ENCODE measurements around the gene ONECUT3. TPM values are rescaled to one million over a fixed set of nuclear protein-coding genes. Genes with fewer than 3 reads are reported as not detected.
A peak's percentile ranks its signal among the peaks of the same experiment; 100 is the strongest.

Gene ONECUT3
- total RNA-seq, 2 experiments from 2014 or later = not detected

DNA sequence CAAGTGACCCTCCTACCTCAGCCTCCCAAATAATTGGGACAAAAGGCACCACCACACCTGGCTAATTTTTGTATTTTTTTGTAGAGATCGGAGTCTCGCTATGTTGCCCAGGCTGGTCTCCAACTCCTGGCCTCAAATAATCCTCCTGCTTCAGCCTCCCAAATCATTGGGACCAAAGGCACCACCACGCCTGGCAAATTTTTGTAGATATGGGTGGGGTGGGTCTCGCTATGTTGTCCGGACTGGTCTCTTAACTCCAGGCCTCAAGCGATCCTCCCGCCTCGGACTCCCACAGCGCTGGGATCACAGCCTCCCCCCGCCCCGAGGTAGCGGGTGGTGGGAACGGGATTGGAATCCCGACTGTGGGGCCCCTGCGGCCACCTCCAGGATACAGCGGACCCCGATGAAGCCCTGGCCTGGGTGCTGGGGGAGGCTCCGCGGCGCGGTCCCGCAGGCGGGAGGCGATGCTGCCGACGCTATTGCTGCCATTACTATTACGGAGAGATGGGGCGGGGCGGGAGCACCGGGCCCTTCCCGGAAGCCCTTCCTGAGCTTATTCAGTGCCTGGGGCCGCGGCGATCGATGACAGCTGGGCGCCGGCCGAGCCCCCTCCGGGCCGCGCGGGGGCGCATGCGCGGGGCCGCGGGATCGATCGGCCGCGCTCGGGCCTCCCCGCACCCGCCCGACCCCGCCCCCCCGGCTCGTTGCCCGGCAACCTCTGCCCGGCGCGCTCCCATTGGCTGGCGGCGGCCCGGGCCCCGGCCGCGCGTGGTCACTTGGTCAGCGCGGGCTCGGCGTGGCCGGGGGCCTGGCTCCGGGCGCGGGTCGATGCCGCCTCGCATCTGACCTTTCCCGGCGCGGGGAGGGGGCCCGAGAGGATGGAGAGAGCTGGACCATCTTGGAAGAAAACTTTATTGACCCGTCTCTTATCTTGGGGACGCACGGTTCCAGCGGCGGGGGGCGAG is 27.9 kb upstream of the ONECUT3 start:
- H3K27me3 Mint-ChIP-seq = peaks cover 34% of the 10 kb centered on the region
- no peaks in the 10 kb centered on the region for H3K36me3 Mint-ChIP-seq (ENCODE audit: low read depth)
- H3K27ac Mint-ChIP-seq = no peak overlapping the region
- H3K4me1 Mint-ChIP-seq = peaks cover 5% of the 10 kb centered on the region
- H3K4me3 Mint-ChIP-seq = peak overlapping the region; percentile 9
- no peaks in the 10 kb centered on the region for H3K9me3 Mint-ChIP-seq
- peak; percentile 59 for DNase-seq
- ChIA-PET POLR2A (no interaction called here), CTCF (no interaction called here)

DNA sequence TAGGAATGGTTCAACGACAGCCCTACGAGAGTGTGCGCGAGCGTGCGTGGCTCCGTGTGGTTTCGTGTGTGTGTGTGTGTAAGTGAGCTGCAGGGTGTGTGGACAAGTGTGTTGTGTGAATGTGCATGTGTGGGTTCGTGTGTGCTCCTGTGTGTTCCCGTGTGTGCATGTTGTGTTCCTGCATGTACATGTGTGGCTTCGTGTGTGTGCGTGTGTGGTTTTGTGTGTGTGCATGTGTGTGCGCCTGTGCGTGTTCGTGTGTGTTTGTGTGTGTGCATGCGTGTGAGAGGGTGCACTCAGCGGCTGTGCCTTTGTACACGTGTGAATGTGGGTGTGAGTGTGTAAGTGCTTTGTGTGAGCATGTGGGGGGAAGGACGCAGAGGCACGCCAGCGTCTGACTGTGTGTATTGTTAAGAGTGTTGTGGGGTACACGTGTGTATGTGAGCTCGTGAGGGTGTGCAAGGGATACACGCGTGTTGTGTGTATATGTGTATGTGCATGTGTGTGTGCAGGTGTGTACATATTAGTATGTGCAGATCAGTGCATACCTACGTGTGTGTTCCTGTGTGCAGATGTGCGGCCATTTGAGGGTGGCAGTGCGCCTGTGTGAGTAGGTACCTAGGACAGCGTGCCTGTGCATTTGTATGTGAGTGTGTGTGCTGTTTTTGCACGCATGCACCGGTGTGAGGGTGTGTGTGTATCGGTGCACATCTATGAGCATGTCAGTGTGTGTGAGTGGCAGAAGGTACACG is 24.3 kb upstream of the ONECUT3 start:
- Mint-ChIP-seq H3K27ac (no peak overlapping the region), H3K9me3 (no peaks in the 10 kb centered on the region), H3K4me1 (peaks cover 5% of the 10 kb centered on the region), H3K27me3 (peaks cover 29% of the 10 kb centered on the region), H3K36me3 (ENCODE audit: low read depth) (no peaks in the 10 kb centered on the region), H3K4me3 (no peak overlapping the region)
- no peak for DNase-seq
- POLR2A ChIA-PET = no interaction called here
- CTCF ChIA-PET = no interaction called here

GRCh38 chr19:1729568-1729925 is 23.8 kb upstream of the ONECUT3 start:
- H3K9me3 Mint-ChIP-seq = no peaks in the 10 kb centered on the region
- peaks cover 32% of the 10 kb centered on the region for H3K27me3 Mint-ChIP-seq
- DNase-seq = no peak
- ChIA-PET CTCF (no interaction called here), POLR2A (no interaction called here)
- no peaks in the 10 kb centered on the region for H3K36me3 Mint-ChIP-seq (ENCODE audit: low read depth)
- peaks cover 5% of the 10 kb centered on the region for H3K4me1 Mint-ChIP-seq
- no peak overlapping the region for H3K4me3 Mint-ChIP-seq
- no peak overlapping the region for H3K27ac Mint-ChIP-seq

DNA sequence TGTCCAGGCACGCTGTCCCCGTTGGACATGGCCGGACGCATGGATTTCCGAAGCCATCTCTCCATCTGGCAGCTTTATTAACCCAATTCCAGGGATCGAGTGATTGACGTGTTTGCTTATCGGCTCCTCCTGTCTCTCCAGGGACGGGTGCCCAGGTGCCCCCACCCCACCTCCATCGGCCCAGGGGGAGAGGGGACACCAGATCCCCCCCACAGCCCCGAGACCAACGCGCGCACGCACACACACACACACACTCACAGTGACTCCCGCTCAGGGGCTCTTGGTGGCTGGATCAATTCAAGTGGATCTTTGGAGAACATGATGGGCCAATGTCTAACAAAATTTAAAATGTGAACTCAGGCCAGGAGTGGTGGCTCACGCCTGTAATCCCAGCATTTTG is 23.1 kb upstream of the ONECUT3 start:
- ChIA-PET CTCF (no interaction called here), POLR2A (no interaction called here)
- H3K27me3 Mint-ChIP-seq = peaks cover 30% of the 10 kb centered on the region
- H3K9me3 Mint-ChIP-seq = no peaks in the 10 kb centered on the region
- H3K36me3 Mint-ChIP-seq (ENCODE audit: low read depth) = no peaks in the 10 kb centered on the region
- H3K4me1 Mint-ChIP-seq = peaks cover 4% of the 10 kb centered on the region
- DNase-seq = no peak
- H3K27ac Mint-ChIP-seq = no peak overlapping the region
- no peak overlapping the region for H3K4me3 Mint-ChIP-seq

DNA sequence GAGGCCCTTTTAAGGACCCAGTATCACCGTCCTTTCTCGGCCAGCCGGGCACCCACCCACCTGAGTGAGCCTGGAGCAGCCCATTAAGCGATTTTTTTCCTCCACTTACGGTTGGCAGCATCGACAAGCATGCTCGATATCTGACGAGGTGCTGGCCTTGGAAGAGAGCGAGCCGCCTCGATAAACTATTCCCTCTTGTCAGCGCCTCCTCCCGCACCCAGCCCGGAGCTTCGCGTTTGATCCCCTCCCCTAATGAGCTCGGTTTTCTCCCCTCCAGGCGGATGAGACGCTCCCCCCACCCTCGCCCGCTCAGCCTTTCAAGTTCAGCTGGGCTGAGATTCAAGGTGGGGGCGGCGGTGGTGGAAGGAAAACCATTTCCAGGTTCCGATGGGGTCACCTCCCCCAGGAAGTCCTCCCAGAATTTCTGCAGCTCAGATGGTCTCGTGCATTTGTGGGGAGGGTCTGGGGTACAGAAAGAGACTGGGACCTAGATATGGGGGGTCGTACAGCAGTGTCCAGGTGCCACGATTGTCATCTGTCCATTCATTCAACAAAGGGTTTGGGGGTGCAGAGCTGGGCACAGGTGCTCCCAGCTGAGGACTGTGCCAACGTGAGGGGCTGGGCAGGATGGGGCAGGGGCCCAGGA is 18.9 kb upstream of the ONECUT3 start:
- DNase-seq = no peak
- ChIA-PET POLR2A (no interaction called here), CTCF (no interaction called here)
- Mint-ChIP-seq H3K27ac (no peak overlapping the region), H3K4me1 (no peaks in the 10 kb centered on the region), H3K9me3 (no peaks in the 10 kb centered on the region), H3K4me3 (no peak overlapping the region), H3K27me3 (peaks cover 20% of the 10 kb centered on the region), H3K36me3 (ENCODE audit: low read depth) (no peaks in the 10 kb centered on the region)

DNA sequence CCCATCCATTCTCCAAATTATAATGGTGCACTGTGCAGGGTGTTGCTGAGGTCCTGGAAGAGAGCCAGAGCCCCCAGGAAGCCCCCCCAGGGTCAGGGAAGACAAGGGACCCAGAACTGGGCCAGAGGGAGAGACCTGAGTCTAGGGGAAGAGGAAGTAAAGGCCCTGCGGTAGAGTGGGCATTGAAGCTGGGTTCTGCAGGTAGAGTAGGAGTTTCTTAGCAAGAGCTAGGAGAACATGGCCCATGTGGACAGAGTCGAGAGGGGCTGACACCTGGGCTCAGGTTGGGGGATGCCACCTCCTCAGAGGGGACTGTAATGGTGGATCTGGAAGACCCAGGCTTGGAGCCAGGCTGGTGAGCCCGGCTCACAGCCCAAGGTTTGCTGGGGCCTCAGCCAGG is 17.0 kb upstream of the ONECUT3 start:
- Mint-ChIP-seq H3K4me3 (no peak overlapping the region), H3K27ac (no peak overlapping the region), H3K9me3 (no peaks in the 10 kb centered on the region), H3K36me3 (ENCODE audit: low read depth) (no peaks in the 10 kb centered on the region), H3K4me1 (no peaks in the 10 kb centered on the region), H3K27me3 (peaks cover 24% of the 10 kb centered on the region)
- POLR2A ChIA-PET = no interaction called here
- CTCF ChIA-PET = no interaction called here
- DNase-seq = no peak

DNA sequence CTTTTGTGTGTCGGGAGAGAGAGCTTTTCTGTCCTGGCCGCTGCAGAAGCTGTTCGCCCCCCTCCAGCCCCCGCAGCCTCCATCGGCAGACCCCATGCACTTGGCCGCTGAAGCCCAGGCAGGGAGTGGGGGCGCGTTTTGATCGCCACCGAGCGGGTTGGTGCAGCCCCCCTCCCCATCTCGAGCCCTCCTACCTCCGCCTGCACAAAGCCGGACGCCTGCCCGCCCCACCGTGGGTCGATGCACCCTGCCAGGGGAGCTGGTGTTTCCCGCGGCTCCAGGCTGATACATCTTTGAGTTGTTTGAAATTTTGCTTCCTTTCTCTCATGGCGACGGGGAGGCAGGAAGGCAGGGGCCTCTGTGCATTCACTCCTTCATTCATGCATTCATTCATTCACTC is 16.4 kb upstream of the ONECUT3 start:
- H3K27ac Mint-ChIP-seq = no peak overlapping the region
- CTCF ChIA-PET = no interaction called here
- no peaks in the 10 kb centered on the region for H3K9me3 Mint-ChIP-seq
- DNase-seq = no peak
- no peaks in the 10 kb centered on the region for H3K4me1 Mint-ChIP-seq
- no peaks in the 10 kb centered on the region for H3K36me3 Mint-ChIP-seq (ENCODE audit: low read depth)
- H3K27me3 Mint-ChIP-seq = peaks cover 22% of the 10 kb centered on the region
- no peak overlapping the region for H3K4me3 Mint-ChIP-seq
- POLR2A ChIA-PET = no interaction called here

DNA sequence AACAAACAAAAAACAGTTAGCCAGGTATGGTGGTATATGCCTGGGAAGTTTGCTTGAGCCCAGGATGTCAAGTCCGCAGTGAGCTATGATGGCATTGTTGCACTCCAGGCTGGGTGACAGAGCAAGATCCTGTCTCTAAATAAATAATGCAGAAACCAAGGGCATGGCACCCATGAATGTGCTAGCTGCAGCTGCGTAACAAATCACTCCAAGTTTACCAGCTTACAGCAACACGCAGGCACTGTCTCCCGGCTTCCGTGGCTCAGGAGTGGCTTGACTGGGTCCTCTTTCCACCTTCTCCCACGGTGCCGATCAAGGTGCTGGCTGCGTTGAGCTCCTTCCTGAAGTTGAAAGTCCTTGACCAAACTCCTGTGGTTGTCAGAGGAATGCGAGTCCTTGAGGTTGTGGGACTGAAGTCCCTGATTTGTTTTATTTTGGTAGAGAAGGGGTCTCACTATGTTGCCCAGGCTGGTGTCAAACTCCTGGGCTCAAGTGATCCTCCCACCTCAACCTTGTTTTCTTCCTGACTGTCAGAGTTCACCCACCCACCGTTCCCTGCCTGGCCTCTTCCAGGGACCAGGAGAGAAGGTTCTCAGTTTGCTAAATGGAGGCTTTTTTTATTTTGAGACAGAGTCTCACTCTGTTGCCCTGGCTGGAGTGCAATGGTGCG is 13.2 kb upstream of the ONECUT3 start:
- Mint-ChIP-seq H3K9me3 (no peaks in the 10 kb centered on the region), H3K4me1 (no peaks in the 10 kb centered on the region), H3K27me3 (peaks cover 10% of the 10 kb centered on the region), H3K36me3 (ENCODE audit: low read depth) (no peaks in the 10 kb centered on the region), H3K27ac (no peak overlapping the region), H3K4me3 (no peak overlapping the region)
- POLR2A ChIA-PET = interaction anchor here (1.0 kb wide), 1 partner anchor 14 kb away, joined by 3 read pairs; no protein-coding TSS in a partner anchor
- DNase-seq = no peak
- CTCF ChIA-PET = no interaction called here

GRCh38 chr19:1742989-1743696 is 10.2 kb upstream of the ONECUT3 start:
- H3K9me3 Mint-ChIP-seq = no peaks in the 10 kb centered on the region
- H3K4me3 Mint-ChIP-seq = no peak overlapping the region
- CTCF ChIA-PET = no interaction called here
- peaks cover 16% of the 10 kb centered on the region for H3K4me1 Mint-ChIP-seq
- no peak overlapping the region for H3K27ac Mint-ChIP-seq
- POLR2A ChIA-PET = no interaction called here
- peaks cover 24% of the 10 kb centered on the region for H3K27me3 Mint-ChIP-seq
- no peaks in the 10 kb centered on the region for H3K36me3 Mint-ChIP-seq (ENCODE audit: low read depth)
- no peak for DNase-seq

GRCh38 chr19:1744133-1744665 is 9.1 kb upstream of the ONECUT3 start:
- peaks cover 17% of the 10 kb centered on the region for H3K4me1 Mint-ChIP-seq
- peaks cover 24% of the 10 kb centered on the region for H3K27me3 Mint-ChIP-seq
- ChIA-PET POLR2A (no interaction called here), CTCF (no interaction called here)
- no peak overlapping the region for H3K4me3 Mint-ChIP-seq
- H3K27ac Mint-ChIP-seq = no peak overlapping the region
- no peaks in the 10 kb centered on the region for H3K36me3 Mint-ChIP-seq (ENCODE audit: low read depth)
- DNase-seq = no peak
- H3K9me3 Mint-ChIP-seq = no peaks in the 10 kb centered on the region

- no peaks in the 10 kb centered on the region for H3K9me3 Mint-ChIP-seq
- no peaks in the 10 kb centered on the region for H3K36me3 Mint-ChIP-seq (ENCODE audit: low read depth)
- ChIA-PET POLR2A (no interaction called here), CTCF (no interaction called here)
- no peak overlapping the region for H3K4me3 Mint-ChIP-seq
- H3K27me3 Mint-ChIP-seq = peaks cover 26% of the 10 kb centered on the region
- DNase-seq = no peak
- H3K4me1 Mint-ChIP-seq = peaks cover 18% of the 10 kb centered on the region
- H3K27ac Mint-ChIP-seq = no peak overlapping the region
Observed at GRCh38 chr19:1744822-1745563, 8.3 kb upstream of the ONECUT3 start.

GRCh38 chr19:1745589-1746031 is 7.7 kb upstream of the ONECUT3 start:
- H3K27ac Mint-ChIP-seq = no peak overlapping the region
- no peaks in the 10 kb centered on the region for H3K36me3 Mint-ChIP-seq (ENCODE audit: low read depth)
- H3K4me3 Mint-ChIP-seq = no peak overlapping the region
- CTCF ChIA-PET = no interaction called here
- H3K9me3 Mint-ChIP-seq = no peaks in the 10 kb centered on the region
- POLR2A ChIA-PET = no interaction called here
- peaks cover 29% of the 10 kb centered on the region for H3K27me3 Mint-ChIP-seq
- DNase-seq = no peak
- peaks cover 20% of the 10 kb centered on the region for H3K4me1 Mint-ChIP-seq

All from activated CD4-positive, alpha-beta memory T cell treated with anti-CD3 and anti-CD28 coated beads, Interleukin-2, amount 10 ng/mL, durations not matched to agents 7 days and 5 days (primary cell).